Activated CD4-positive, alpha-beta T cell treated with anti-CD3 and anti-CD28 coated beads for 36 hours (primary cell): ENCODE data around the gene DNAI2. TPM values are rescaled to one million over a fixed set of nuclear protein-coding genes. Genes with fewer than 3 reads are reported as not detected.

Experiments
- ATAC-seq: fragments of 200-7000 bp; cut with Tn5 transposase; one replicate; pipeline ENCODE4 v1.10.0; 2021; ENCODE audit warnings: mild to moderate bottlenecking, moderate library complexity
- CTCF ChIA-PET: fragments of 350-600 bp; sonication (Branson Sonifier 250); formaldehyde crosslinking; loops from one replicate; lab custom pipeline; 2021; ENCODE audit warnings: antibody characterized with exemption; lab: Charles Lee
- POLR2A ChIA-PET: fragments of 350-600 bp; sonication (Branson Sonifier 250); formaldehyde crosslinking; loops from one replicate; lab custom pipeline; 2021; ENCODE audit warnings: antibody characterized with exemption, inconsistent platforms; lab: Charles Lee
- DNase-seq: peaks from one replicate; pipeline ENCODE4 v3.0.0-alpha.2; 2020
- H3K27ac Mint-ChIP-seq: one replicate; pipeline ENCODE4 v1.8.0; 2021; ENCODE audit warnings: mixed read lengths
- H3K27me3 Mint-ChIP-seq: one replicate; pipeline ENCODE4 v1.8.0; 2021; ENCODE audit warnings: mixed read lengths
- H3K36me3 Mint-ChIP-seq: one replicate; pipeline ENCODE4 v1.8.0; 2021; ENCODE audit warnings: low read depth, mixed read lengths
- H3K4me1 Mint-ChIP-seq: one replicate; pipeline ENCODE4 v1.8.0; 2021; ENCODE audit warnings: mixed read lengths
- H3K4me3 Mint-ChIP-seq: one replicate; pipeline ENCODE4 v1.8.0; 2021; ENCODE audit warnings: mild to moderate bottlenecking, moderate library complexity, mixed read lengths
- H3K9me3 Mint-ChIP-seq: one replicate; pipeline ENCODE4 v1.8.0; 2021; ENCODE audit warnings: low read depth, mixed read lengths
- intact Hi-C, 2 experiments: fragments of 100-400 bp; cut with DNase I in 1 of 2; cut with micrococcal nuclease in 1 of 2; formaldehyde crosslinking; loops; one replicate each; pipeline versions ENCODE4 v1.14.2 to v1.15.1; 2022 to 2024; cut with DNase I, micrococcal nuclease
- total RNA-seq, 2 experiments: library from RNA; stranded (reverse); gene quantifications; one replicate each; pipeline ENCODE4 v1.2.3, GENCODE V29; 2021

Gene DNAI2
- total RNA-seq, 2 experiments from 2014 or later = 0.14 to 0.49 TPM

DNA sequence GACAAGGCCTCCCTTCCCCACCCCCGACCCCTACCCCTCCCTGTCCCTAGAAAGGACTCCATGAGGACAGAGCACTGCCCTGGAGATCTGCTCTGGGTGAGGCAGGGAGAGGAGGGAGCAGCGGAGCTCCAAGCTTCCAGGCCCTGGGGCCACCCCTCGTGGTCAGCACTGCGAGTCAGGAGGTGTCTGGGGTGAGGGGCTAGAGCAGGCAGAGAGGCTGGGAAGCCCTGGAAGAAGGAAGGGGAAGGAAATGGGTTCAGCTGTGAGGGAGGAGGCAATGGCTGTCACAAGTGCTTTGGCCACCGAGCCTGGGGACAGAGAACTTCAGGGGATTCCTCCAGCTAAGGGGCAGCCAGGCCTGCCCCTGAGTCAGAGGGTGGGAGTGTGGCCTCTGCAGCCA is 28.2 kb upstream of the DNAI2 start:
- Mint-ChIP-seq H3K4me3 (no peak overlapping the region), H3K27me3 (no peaks in the 10 kb centered on the region), H3K27ac (no peak overlapping the region), H3K4me1 (no peaks in the 10 kb centered on the region), H3K36me3 (no peaks in the 10 kb centered on the region), H3K9me3 (no peaks in the 10 kb centered on the region)
- POLR2A ChIA-PET = no interaction called here
- intact Hi-C loops = no loop called here
- DNase-seq (no peak), ATAC-seq (no peak)
- CTCF ChIA-PET = interaction anchor here (0.6 to 1.6 kb wide), 2 partner anchors 9 to 75 kb away, joined by 3 to 8 read pairs; no protein-coding TSS in a partner anchor

DNA sequence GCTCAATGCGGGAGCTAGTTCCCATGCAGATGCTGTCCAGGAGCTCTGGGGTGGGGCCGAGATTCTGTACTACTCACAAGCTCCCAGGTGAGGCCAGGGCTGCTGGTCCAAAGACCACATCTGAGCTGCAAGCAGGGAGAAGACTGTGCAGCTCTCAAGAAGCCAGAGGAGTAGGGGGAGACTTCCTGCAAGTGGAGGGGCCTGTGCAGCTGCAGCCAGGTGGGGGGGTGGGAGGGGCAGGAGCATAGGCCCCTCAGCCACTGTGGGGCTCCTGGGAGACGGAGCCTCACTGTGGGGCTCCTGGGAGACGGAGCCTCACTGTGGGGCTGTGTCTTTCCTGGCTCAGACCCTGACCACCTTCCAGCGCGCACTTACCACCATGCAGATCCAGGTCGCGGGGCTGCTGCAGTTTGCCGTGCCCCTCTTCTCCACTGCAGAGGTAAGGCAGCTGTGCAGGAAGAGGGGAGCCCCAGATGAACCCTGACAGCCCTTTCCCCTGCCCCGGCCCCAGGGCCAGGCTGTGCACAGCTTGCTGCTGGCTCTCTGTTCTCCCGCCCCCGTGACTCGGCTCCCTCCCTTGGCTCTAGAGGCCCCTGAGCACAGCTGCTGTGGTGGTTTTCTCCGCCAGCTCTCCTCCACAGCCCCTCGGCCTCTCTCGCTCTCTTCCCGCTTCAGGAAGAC is 24.3 kb upstream of the DNAI2 start:
- Mint-ChIP-seq H3K9me3 (no peaks in the 10 kb centered on the region), H3K36me3 (no peaks in the 10 kb centered on the region), H3K27me3 (no peaks in the 10 kb centered on the region), H3K4me1 (no peaks in the 10 kb centered on the region), H3K27ac (no peak overlapping the region), H3K4me3 (no peak overlapping the region)
- POLR2A ChIA-PET = no interaction called here
- DNase-seq = no peak
- ATAC-seq = no peak
- intact Hi-C loops = no loop called here
- CTCF ChIA-PET = interaction anchor here (2.0 kb wide), 1 partner anchor 9 kb away, joined by 8 read pairs; no protein-coding TSS in a partner anchor

DNA sequence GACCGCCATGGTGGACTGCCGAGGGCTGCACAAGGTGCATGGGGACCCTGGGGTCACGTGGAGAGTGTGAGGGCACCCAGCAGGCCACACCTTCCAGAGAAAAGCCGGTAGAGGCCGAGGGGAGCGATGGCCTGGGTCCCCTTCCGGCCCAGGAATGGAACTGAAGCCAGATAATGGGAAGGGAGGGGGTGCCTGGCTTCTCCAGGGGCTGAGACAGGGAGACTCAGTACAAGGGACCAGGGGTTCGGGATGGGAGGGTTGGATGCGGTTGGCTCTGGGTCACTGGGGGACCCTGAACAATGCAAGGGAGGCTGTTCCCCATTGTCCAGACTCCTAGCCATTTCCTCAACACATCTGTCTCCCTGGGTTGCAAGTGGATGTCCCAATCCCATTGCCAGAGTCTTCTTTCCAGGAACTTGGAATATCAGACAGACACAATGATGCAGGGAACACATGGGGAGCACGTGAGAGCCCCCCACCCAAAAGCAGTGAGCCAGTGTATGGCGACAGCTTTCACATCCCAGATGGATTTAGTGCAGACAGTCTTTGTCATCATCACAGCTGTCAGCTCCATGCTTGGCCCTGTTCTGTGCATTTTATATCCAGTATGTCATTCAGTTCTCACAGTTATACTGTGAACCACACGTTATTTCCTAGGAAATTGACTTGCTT is 23.6 kb upstream of the DNAI2 start:
- no peak for DNase-seq
- Mint-ChIP-seq H3K9me3 (no peaks in the 10 kb centered on the region), H3K36me3 (no peaks in the 10 kb centered on the region), H3K4me1 (no peaks in the 10 kb centered on the region), H3K27ac (no peak overlapping the region), H3K27me3 (no peaks in the 10 kb centered on the region), H3K4me3 (no peak overlapping the region)
- POLR2A ChIA-PET = no interaction called here
- intact Hi-C loops = no loop called here
- CTCF ChIA-PET = interaction anchor here (2.0 kb wide), 1 partner anchor 8 kb away, joined by 8 read pairs; no protein-coding TSS in a partner anchor
- no peak for ATAC-seq

DNA sequence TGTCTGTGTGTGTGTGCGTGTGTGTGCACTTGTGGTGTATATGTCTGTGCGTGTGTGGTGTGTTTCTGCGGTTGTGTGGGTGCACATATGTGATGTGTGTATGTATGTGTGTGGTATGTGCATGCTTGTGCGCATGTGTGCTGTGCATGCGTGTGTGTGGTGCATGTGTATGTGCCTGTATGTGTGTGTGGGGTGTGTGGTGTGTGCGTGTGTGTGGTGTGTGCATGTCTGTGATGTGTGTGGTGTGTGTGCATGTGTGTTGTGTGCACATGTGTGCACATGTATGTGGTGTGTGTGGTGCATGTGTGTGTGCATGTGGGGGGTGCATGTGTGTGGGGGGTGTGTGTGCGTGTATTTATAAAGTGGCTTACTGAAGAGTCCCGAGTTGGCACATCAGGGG is 23.0 kb upstream of the DNAI2 start:
- H3K9me3 Mint-ChIP-seq = no peaks in the 10 kb centered on the region
- no peak overlapping the region for H3K4me3 Mint-ChIP-seq
- CTCF ChIA-PET = no interaction called here
- no peak for ATAC-seq
- no peaks in the 10 kb centered on the region for H3K27me3 Mint-ChIP-seq
- H3K4me1 Mint-ChIP-seq = no peaks in the 10 kb centered on the region
- POLR2A ChIA-PET = no interaction called here
- DNase-seq = no peak
- H3K27ac Mint-ChIP-seq = no peak overlapping the region
- no peaks in the 10 kb centered on the region for H3K36me3 Mint-ChIP-seq
- intact Hi-C loops = no loop called here

DNA sequence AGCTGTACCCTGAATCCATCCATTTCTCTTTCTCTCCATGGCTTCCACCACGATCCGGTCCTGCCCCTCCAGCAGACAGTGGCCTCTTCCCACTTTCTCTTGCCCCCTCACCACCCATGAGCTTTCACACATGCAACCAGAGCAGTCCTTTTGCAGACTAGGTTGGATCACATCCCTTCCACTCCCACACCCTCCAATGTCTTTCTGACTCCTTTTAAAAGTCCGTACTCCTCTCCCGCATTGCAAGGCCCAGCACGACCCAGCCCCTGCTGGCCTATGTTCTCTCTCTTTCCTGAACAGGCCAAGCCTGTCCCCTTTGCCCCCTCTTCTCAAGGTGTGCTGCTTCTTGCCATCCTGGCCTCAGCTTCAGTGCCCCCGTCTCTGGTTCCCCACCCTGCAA is 22.5 kb upstream of the DNAI2 start:
- no peaks in the 10 kb centered on the region for H3K9me3 Mint-ChIP-seq

DNA sequence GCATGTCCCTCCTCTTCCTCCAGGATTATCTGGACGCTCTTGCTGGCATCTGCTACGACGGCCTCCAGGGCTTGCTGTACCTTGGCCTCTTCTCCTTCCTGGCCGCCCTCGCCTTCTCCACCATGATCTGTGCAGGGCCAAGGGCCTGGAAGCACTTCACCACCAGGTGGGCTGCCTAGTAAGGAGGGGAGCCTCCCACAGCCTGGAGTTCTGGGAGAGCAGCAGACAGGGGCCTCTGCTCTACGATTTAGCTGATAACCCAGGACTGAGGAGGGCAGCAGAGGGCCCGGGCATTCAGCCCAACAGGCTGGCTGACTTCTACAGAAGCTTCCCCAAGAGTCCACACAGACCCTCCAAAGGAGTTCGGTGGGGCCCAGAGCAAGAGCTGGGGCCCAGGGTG is 21.8 kb upstream of the DNAI2 start:
- Mint-ChIP-seq H3K9me3 (no peaks in the 10 kb centered on the region), H3K4me1 (no peaks in the 10 kb centered on the region), H3K36me3 (no peaks in the 10 kb centered on the region), H3K4me3 (no peak overlapping the region), H3K27me3 (no peaks in the 10 kb centered on the region), H3K27ac (no peak overlapping the region)
- ChIA-PET POLR2A (no interaction called here), CTCF (no interaction called here)
- ATAC-seq = no peak
- intact Hi-C loops = no loop called here
- no peak for DNase-seq

More for the DNA sequence above, 22.5 kb upstream of the DNAI2 start:
- Mint-ChIP-seq H3K27me3 (no peaks in the 10 kb centered on the region), H3K4me1 (no peaks in the 10 kb centered on the region), H3K36me3 (no peaks in the 10 kb centered on the region), H3K27ac (no peak overlapping the region), H3K4me3 (no peak overlapping the region)
- ChIA-PET POLR2A (no interaction called here), CTCF (no interaction called here)
- intact Hi-C loops = no loop called here
- ATAC-seq = no peak
- DNase-seq = no peak

DNA sequence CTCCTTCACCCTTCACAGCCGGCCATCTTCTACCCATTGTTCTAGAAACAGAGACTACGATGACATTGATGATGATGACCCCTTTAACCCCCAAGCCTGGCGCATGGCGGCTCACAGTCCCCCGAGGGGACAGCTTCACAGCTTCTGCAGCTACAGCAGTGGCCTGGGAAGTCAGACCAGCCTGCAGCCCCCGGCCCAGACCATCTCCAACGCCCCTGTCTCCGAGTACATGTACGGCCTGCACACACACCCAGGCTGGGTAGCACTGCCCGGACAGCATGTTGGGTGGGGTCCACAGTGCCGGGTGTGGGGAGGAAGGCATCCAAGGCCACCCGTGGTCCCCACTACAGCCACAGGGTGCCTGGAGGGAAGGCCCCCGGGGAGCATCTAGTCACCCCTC is 21.0 kb upstream of the DNAI2 start:
- intact Hi-C loops = no loop called here
- DNase-seq = no peak
- CTCF ChIA-PET = no interaction called here
- H3K27ac Mint-ChIP-seq = no peak overlapping the region
- no peaks in the 10 kb centered on the region for H3K36me3 Mint-ChIP-seq
- POLR2A ChIA-PET = no interaction called here
- ATAC-seq = no peak
- no peaks in the 10 kb centered on the region for H3K9me3 Mint-ChIP-seq
- no peak overlapping the region for H3K4me3 Mint-ChIP-seq
- H3K27me3 Mint-ChIP-seq = no peaks in the 10 kb centered on the region
- H3K4me1 Mint-ChIP-seq = no peaks in the 10 kb centered on the region

DNA sequence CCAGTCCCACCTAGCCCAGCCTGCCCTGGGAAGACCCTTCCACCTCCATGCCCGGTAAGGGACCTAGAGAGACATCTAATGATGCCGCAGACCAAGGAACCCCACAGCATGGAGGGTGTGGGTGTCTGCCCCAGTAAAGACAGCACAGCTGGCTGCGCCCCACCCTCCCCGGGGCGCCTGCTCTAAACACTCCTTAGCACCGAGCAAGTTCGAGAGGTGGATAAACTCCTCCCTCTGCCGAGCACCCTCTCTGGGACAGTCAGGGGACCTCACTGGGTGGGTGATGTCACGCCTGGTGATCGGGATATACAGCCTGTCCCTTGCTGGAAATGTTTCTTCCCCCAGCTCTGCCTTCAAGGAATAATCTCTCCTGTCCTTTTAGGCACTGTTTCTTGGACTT is 16.7 kb upstream of the DNAI2 start:
- CTCF ChIA-PET = no interaction called here
- H3K4me1 Mint-ChIP-seq = no peaks in the 10 kb centered on the region
- no peaks in the 10 kb centered on the region for H3K27me3 Mint-ChIP-seq

DNA sequence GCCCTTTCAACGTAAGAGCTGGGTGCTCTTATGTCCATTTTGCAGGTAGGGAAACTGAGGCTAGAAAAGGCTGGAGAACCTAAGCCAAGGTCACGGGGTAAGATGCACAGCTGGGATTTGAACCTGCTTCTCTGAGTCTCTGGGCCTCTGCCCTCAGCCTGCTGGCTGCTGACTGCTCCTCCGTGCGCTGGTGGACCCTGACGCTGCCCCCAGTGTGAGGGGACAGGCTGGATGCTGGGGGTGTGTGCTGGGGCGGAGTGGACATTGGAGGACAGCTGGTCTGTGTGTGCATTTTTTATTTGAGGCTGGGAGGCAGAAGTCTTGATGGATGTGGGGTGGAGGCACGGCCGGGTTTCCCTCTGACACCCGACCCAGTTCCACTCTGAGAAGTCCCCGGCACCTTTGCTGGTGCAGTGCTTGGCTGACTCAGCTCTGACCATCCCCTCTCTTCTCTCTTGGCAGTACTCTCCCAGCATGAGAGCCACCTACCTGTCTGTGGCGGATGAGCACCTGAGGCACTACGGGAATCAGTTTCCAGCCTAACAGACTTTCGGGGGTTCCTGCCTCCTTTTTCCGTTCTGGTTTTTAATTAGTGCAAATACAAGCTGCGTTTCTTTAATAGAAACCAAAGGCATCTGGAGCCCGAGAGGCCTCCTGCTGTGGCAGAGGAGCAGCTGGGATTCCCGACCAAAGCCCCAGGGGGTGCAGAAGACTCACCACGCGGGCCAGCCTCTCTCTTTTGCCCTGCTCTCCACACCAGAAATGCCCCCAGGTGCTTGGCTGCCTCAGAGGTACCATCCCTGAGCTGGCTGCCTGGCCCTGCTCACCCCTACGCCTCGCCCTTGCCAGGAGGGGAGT is 14.1 kb upstream of the DNAI2 start:
- intact Hi-C loops = no loop called here
- POLR2A ChIA-PET = no interaction called here
- no peak overlapping the region for H3K27ac Mint-ChIP-seq

More for the DNA sequence above, 16.7 kb upstream of the DNAI2 start:
- Mint-ChIP-seq H3K9me3 (no peaks in the 10 kb centered on the region), H3K4me3 (no peak overlapping the region), H3K36me3 (no peaks in the 10 kb centered on the region), H3K27ac (no peak overlapping the region)
- POLR2A ChIA-PET = no interaction called here
- intact Hi-C loops = no loop called here
- DNase-seq (no peak), ATAC-seq (no peak)

DNA sequence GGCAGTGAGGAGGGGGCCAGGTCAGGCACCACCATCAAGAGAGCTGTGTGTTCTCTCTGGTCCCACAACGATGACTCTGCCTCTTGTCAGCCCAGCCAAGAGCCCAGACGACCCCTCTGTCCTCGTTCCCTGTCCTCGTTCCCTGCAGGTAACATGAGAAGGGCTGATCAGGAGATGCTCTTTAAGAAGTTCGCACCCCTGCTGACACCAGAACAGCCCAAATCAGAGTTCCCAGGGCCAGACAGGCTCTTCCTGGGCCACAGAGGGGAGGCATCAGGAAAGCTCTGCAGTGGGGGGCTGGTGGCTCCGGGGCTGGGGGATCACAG is 13.5 kb upstream of the DNAI2 start:
- ATAC-seq = no peak
- H3K27ac Mint-ChIP-seq = no peak overlapping the region
- ChIA-PET POLR2A (no interaction called here), CTCF (no interaction called here)
- no peaks in the 10 kb centered on the region for H3K27me3 Mint-ChIP-seq
- no peaks in the 10 kb centered on the region for H3K36me3 Mint-ChIP-seq
- H3K4me1 Mint-ChIP-seq = no peaks in the 10 kb centered on the region
- DNase-seq = no peak
- intact Hi-C loops = no loop called here
- no peak overlapping the region for H3K4me3 Mint-ChIP-seq
- no peaks in the 10 kb centered on the region for H3K9me3 Mint-ChIP-seq

More for the DNA sequence above, 14.1 kb upstream of the DNAI2 start:
- no peaks in the 10 kb centered on the region for H3K9me3 Mint-ChIP-seq
- no peak for DNase-seq
- H3K27me3 Mint-ChIP-seq = no peaks in the 10 kb centered on the region
- no peaks in the 10 kb centered on the region for H3K4me1 Mint-ChIP-seq
- CTCF ChIA-PET = interaction anchor here (1.9 kb wide), 1 partner anchor 11 kb away, joined by 8 read pairs; no protein-coding TSS in a partner anchor
- H3K36me3 Mint-ChIP-seq = no peaks in the 10 kb centered on the region
- no peak overlapping the region for H3K4me3 Mint-ChIP-seq
- no peak for ATAC-seq

DNA sequence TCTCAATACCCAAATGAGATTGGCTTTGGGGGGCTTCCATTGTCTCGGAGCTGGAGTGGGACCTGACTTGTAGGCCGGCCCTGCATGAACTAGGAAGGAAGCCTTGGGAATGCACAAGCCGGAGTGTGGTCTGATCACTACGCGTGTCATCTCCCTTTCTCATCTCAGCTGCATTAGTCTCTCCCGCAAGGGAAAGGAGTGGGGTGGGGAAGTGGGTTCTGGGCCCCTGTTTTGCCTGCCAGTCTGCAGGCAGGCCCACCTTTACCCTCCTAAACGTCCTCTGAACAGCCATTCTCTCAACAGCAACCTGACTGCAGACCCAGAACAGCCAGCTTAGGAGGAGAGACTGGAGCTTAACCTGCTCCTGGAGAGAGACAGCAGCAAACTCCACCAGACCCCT is 11.4 kb upstream of the DNAI2 start:
- Mint-ChIP-seq H3K27ac (no peak overlapping the region), H3K27me3 (peaks cover 4% of the 10 kb centered on the region), H3K36me3 (no peaks in the 10 kb centered on the region), H3K4me3 (no peak overlapping the region), H3K4me1 (peaks cover under 1% of the 10 kb centered on the region), H3K9me3 (peaks cover 2% of the 10 kb centered on the region)
- CTCF ChIA-PET = interaction anchor here (0.5 kb wide), 1 partner anchor 85 kb away, joined by 3 read pairs; no protein-coding TSS in a partner anchor
- DNase-seq = no peak
- ATAC-seq = no peak
- intact Hi-C loops = no loop called here
- POLR2A ChIA-PET = no interaction called here
